ENCODE data around the gene SELPLG. TPM values are rescaled to one million over a fixed set of nuclear protein-coding genes. Genes with fewer than 3 reads are reported as not detected.

SELPLG gene
- total RNA-seq, 1 donor from 2014 or later, result 5.8 TPM

GRCh38 chr12:108594323-108594903, 39.3 kb downstream of the SELPLG start:
- no peak for FAIRE-seq
- H3K4me1 Mint-ChIP-seq (ENCODE audit: low read depth, unreplicated experiment), result no peaks in the 10 kb centered on the region
- Histone ChIP-seq H3K36me3 (ENCODE audit: insufficient read depth, low read length) (no peaks in the 10 kb centered on the region), H3K4me2 (ENCODE audit: low read length) (no peak overlapping the region), H3K4me1 (ENCODE audit: insufficient read depth, low read length) (no peaks in the 10 kb centered on the region), H3K4me3 (ENCODE audit: insufficient read depth, low read depth, low read length) (no peak overlapping the region), H4K20me1 (ENCODE audit: insufficient read depth, low read length) (peaks cover 7% of the 10 kb centered on the region), H2AFZ (ENCODE audit: low read depth, low read length) (no peak overlapping the region), H3K27ac (ENCODE audit: low read depth, low read length) (no peak overlapping the region), H3K79me2 (ENCODE audit: insufficient read depth, low read length) (no peaks in the 10 kb centered on the region), H3K9ac (ENCODE audit: low read length) (no peak overlapping the region), H3K27me3 (ENCODE audit: insufficient read depth, low read length) (no peaks in the 10 kb centered on the region), H3K9me3 (ENCODE audit: insufficient read depth, low read depth, low read length) (no peaks in the 10 kb centered on the region)
- no peaks in the 10 kb centered on the region for H3K36me3 Mint-ChIP-seq (ENCODE audit: low read depth, unreplicated experiment)
- no peak overlapping the region for H3K4me3 Mint-ChIP-seq (ENCODE audit: unreplicated experiment)
- H3K27ac Mint-ChIP-seq (ENCODE audit: unreplicated experiment), result no peak overlapping the region
- no peak for TF ChIP-seq CTCF (IDR thresholded peaks at IDR 0.05; ENCODE audit: insufficient read depth, low read depth, low read length)
- peaks cover 13% of the 10 kb centered on the region for H3K27me3 Mint-ChIP-seq (ENCODE audit: low read depth, unreplicated experiment)
- DNase-seq (ENCODE audit: low read depth), result no peak
- H3K9me3 Mint-ChIP-seq (ENCODE audit: unreplicated experiment), result no peaks in the 10 kb centered on the region

- Histone ChIP-seq H3K27ac (ENCODE audit: low read depth, low read length) (no peak overlapping the region), H3K4me2 (ENCODE audit: low read length) (no peak overlapping the region), H3K4me3 (ENCODE audit: insufficient read depth, low read depth, low read length) (no peak overlapping the region), H3K9me3 (ENCODE audit: insufficient read depth, low read depth, low read length) (no peaks in the 10 kb centered on the region), H3K36me3 (ENCODE audit: insufficient read depth, low read length) (no peaks in the 10 kb centered on the region), H3K79me2 (ENCODE audit: insufficient read depth, low read length) (no peaks in the 10 kb centered on the region), H2AFZ (ENCODE audit: low read depth, low read length) (no peak overlapping the region), H3K27me3 (ENCODE audit: insufficient read depth, low read length) (no peaks in the 10 kb centered on the region), H4K20me1 (ENCODE audit: insufficient read depth, low read length) (peaks cover 7% of the 10 kb centered on the region), H3K9ac (ENCODE audit: low read length) (no peak overlapping the region), H3K4me1 (ENCODE audit: insufficient read depth, low read length) (no peaks in the 10 kb centered on the region)
- no peak overlapping the region for H3K27ac Mint-ChIP-seq (ENCODE audit: unreplicated experiment)
- FAIRE-seq (no peak), DNase-seq (ENCODE audit: low read depth) (no peak)
- H3K9me3 Mint-ChIP-seq (ENCODE audit: unreplicated experiment), result no peaks in the 10 kb centered on the region
- TF ChIP-seq EZH2 (IDR thresholded peaks at IDR 0.05; ENCODE audit: insufficient read depth, low read length), result no peak
- no peak for TF ChIP-seq CTCF (IDR thresholded peaks at IDR 0.05; ENCODE audit: insufficient read depth, low read depth, low read length)
- H3K4me3 Mint-ChIP-seq (ENCODE audit: unreplicated experiment), result no peak overlapping the region
- H3K36me3 Mint-ChIP-seq (ENCODE audit: low read depth, unreplicated experiment), result no peaks in the 10 kb centered on the region
- H3K27me3 Mint-ChIP-seq (ENCODE audit: low read depth, unreplicated experiment), result peaks cover 5% of the 10 kb centered on the region
- peaks cover 7% of the 10 kb centered on the region for H3K4me1 Mint-ChIP-seq (ENCODE audit: low read depth, unreplicated experiment)
These were observed 41.4 kb downstream of the SELPLG start for GRCh38 chr12:108592033-108592909.

Data from astrocyte (in vitro differentiated cells and primary cell).